Activated CD8-positive, alpha-beta memory T cell treated with anti-CD3 and anti-CD28 coated beads for 4 hours (primary cell): ENCODE measurements around the gene CRISP1.
"Not testable (repeated sequence)": the region's sequence is repeated elsewhere in the genome, so short reads cannot be mapped to it uniquely, and the experiment has no call there.

Experiments
- DNase-seq, 2 donors: peaks; one replicate each; pipeline ENCODE4 v3.0.0-alpha.2; 2020; ENCODE audit warnings: low read depth in 2 of 2

CRISP1 gene

DNA sequence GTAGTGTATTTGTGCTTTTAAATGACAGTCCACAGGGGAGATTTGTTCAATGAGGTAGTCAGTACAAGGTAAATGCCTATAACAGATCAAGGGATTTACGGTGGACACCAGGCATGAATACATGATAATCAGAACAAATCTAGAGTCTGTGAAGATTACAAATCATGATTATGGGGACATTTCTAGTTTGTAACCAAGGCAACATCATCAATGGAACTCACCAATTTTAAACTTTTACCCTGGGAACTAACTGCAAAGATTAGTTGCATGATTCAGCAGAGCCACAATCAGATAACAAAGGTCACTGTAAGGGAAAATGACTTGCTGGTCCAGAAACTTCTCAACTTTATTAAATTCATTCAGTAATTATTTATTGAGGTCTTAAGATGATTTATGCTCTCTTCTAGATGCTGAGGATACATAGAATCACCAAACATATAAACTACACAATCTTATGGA lies at the start of gene CRISP1:
Gene CRISP1 (minus strand): TSS at position 51 of the 459 bp plus-strand sequence. CDS start 9,135 bp downstream, outside the sequence.
- no peak for DNase-seq

DNA sequence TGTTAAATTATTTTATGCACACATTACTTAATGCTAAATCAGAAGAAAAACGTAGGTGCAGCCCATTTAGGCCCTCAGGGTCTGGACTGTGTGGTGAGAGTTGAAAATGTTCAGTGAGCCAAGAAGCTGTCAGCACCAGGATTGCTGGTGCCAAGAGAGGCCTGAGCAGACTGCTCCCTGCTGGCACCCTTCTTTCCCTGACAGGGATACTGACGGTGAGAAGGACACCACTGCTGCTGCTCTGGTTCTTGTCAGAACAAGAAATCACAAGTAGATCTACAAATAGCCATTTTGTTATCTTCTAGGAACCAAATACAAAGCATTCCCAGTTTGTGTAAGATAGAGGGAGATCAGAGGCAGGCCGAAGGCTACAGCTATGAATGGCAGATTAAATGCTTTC lies 48.7 kb upstream of the CRISP1 start:
- no peak for DNase-seq

DNA sequence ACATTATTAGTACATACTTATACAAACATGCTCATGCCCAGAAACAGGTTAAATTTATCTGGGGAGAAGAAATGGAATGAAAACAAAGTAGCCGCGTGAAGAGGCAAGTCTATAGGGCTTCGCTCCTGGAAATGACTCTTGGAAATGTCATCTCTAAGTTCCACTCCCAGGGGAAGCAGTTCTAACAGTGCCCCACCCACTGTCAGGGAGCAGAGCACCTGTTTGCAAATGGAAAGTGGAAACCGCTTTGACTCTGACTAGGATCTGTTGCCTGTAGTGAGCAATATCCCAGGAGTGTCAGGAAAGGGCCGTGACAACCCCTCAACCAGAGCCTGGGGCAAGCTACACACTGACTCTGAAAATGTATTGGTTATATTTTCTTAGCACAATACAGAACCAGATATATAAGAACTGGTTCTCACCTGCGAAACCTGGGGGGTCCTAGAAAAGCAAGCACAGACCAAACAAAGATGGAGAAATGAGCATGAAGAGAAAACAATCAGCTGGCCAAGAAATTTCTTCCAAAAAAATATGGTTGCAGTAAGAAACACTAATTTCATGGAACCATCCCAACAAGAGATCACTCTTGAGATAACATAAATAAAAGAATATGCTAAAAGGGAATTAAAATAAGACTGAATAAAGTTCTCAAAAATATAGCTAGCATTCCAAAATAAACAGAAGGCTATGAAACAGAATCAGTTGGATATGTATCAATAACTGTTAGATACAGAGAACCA lies 47.5 kb upstream of the CRISP1 start:
- DNase-seq: no peak

GRCh38 chr6:49912196-49912595 lies 45.9 kb upstream of the CRISP1 start:
- DNase-seq: no peak

- DNase-seq: no peak
Observed at GRCh38 chr6:49911252-49911651, 44.9 kb upstream of the CRISP1 start.

- DNase-seq: no peak
Observed at GRCh38 chr6:49909563-49909962, 43.2 kb upstream of the CRISP1 start.

DNA sequence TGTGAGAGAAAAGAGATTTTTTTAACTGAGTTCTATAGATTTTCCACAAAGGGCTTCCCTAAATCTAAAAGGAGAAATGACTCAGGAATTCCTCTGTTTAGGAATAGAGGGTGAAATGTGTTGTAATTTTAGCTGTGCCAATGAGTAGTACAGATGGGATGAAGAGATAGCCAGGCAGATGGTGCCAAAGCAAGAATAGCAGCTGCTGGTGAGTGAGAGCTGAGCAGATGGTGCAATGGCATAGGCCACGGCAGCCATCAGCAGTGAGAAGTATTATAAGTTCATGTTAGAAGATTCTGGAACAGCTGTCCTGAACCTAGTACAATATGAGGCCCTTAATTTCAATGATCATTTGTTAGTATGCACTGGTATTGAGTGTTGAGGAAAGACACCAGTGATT lies 40.2 kb upstream of the CRISP1 start:
- no peak for DNase-seq

DNA sequence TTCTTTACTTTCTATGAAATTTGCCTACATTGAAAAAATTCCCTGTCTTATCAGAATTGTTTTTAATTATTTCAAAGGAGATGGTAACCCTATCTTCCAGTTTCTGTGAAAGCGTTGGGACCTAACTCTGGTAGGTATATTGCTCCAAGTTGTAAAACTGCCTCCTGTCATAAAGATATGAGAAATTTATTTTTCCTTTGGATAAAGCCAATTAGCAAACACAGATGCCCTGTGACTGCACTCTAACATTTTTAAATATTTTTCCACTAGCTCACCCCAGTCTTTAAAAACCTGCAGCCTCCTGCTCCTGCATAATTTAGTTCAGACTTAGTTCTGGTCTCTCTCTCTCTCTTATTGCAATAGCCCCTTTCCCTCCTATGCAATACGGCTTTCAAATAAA lies 39.0 kb upstream of the CRISP1 start:
- no peak for DNase-seq

DNA sequence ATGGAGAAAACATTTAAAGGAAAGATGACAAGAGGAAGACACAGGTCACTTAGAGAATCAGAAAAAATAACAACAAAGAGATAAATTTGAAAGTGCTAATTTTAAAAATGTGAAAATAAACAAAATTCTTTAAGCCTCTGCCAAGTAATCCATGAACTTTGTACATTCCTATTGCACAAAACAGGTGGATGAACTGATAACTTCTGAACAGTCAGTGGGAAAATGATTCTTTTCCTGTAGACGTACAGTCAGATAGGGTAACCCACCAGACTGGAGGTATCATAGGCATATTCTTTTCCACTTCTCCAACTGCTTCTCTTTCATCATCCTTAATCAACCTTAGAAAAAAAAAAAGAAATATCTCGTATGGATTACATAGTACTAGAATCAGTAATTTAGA lies 36.5 kb upstream of the CRISP1 start:
- no peak for DNase-seq

DNA sequence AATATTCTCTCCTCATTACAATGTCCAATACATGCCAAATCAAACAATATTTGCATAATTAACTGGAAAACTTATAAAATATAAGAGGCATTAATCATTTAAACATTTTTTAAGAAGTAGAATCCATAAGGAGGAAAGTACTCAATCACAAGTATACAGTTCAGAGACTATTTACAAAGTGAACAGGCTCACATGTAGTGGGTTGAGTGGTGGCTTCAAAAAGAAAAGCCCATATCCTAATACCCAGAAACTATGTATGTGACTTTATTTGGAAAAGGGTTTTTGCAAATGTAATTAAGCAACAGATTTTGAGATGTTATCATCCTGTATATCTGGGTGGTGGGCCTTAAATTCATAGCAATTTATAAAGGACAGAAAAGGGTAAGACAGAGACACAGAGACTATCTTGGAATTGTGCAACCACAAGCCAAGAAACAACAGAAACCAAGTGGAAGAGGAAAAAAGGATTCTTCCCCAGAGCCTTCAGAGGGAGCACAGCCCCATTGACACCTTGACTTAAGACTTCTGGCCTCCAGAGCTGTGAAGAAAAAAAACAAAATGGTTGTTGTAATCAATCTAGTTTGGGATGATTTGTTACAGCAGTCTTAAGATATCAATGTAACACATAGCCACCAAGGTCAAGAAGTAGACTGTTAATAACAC lies 32.7 kb upstream of the CRISP1 start:
- DNase-seq: no peak

DNA sequence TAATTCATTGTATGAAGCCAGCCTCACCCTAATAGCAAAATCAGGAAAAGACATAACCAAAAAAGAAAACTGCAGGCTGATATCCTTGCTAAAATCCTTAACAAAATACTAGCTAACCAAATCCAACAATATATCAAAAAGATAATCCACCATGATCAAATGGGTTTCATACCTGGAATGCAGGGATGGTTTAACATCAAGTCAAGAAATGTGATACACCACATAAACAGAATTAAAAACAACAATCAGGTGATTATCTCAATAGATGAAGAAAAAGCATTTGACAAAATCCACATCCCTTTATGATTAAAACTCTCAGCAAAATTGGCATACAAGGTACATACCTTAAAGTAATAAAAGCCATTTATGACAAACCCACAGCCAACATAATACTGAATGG lies 29.2 kb upstream of the CRISP1 start:
- DNase-seq: not testable (repeated sequence)

GRCh38 chr6:49892280-49892679 lies 25.9 kb upstream of the CRISP1 start:
- no peak for DNase-seq

- no peak for DNase-seq
Observed at GRCh38 chr6:49890988-49891387, 24.7 kb upstream of the CRISP1 start.

DNA sequence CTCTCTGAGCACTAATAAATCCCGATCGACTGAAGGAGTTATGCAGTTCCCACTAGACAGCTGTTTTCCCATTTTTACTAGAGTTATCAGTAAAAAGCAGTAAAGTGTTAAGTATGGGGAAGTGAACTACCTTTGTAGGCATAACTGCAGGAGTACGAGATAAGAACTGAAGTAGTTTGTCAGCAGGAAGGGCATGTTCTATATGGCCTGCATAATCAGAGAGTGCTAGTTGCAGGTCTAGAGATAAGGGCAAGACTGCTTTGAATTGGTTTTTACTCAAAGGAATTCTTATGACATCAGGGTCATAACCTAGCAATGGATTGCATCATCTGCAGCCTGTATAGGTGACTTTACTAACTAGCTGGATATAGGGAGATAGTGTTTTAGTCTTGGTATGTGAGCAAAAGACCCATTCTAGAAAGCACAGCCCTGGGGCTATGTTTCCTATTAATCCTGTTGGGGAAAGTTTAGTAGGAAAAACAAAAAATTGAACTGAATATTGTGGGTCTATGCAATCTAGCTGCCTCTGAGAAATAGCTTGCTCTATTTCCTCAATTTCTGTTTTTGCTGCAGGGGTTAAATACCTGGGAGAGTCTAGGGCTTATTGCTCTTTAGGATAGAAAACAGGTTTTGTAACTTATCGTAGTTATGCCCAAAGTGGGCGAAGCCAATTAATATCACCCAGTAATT lies 22.6 kb upstream of the CRISP1 start:
- no peak for DNase-seq

GRCh38 chr6:49868951-49869529 lies 2.7 kb upstream of the CRISP1 start:
- DNase-seq: no peak

- DNase-seq: no peak
Observed at GRCh38 chr6:49856282-49856681, 10.1 kb downstream of the CRISP1 start.

DNA sequence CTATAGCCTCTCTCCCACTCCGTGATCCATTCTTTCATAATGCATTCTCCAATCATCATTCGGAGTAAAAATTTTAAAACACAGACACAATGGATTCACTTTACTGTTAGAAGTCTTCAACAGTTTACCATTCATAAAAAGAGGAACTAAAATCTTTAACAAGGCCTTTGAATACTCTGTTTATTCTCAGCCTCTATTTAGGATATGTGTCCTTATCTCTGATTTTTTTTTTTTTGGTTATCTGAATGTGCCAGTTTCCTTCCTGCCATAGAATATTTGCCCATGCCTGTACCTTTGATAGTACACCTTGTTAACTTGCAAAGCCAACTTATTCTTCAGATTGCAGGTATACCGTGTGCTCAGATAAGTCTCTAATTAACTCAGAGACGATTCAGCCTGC lies 11.1 kb downstream of the CRISP1 start:
- no peak for DNase-seq

DNA sequence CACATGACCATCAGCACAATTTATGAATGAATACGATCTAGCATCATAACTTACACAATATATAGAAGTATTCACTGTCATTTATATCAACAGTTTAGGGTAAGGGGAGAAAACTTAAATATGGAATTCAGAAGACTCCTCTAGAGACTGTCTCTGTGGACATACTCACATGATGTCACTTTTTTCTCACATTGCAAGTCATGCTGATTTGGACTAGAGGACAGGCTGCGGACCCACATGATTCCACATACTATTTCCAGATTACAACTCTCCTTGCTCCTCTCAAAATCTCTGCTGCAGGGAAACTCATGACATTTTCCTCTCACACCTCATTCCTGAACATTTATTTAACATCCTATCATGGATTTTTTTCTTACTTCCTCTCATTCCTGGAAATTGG lies 13.4 kb downstream of the CRISP1 start:
- no peak for DNase-seq

DNA sequence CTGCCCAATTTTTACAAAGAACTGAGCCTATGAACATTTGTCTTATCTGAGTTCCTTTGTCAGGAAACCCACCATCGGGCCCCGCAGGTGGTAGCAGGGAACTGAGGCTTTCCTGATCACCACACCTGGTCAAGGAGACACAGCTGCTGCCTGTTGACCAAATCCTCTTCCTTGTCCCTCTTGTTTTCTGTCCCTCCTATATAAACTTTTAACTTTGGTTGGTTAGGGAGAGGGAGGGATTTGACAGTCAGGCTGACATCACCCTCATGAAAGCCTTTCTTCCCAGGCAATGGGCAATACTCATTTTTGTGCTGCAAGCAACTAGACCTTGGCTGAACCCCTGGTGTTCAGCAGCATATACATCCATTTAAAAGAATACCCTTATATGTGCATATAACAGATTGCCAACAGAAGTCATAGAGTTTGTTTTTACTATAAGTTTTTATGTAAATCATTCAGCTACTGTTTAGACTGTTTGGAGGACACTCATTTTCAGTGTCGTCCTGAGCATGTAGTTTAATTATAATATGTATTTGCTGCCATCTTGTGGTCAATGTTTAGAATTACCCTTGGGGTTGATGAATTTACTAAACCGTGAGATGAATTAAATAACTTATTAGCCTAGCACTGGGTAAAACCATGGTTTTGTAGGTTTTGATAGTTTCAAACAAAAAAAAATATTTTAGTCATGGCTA lies 17.0 kb downstream of the CRISP1 start:
- DNase-seq: no peak

- DNase-seq: no peak
Observed at GRCh38 chr6:49847673-49848072, 18.7 kb downstream of the CRISP1 start.

GRCh38 chr6:49847014-49847413 lies 19.3 kb downstream of the CRISP1 start:
- no peak for DNase-seq

DNA sequence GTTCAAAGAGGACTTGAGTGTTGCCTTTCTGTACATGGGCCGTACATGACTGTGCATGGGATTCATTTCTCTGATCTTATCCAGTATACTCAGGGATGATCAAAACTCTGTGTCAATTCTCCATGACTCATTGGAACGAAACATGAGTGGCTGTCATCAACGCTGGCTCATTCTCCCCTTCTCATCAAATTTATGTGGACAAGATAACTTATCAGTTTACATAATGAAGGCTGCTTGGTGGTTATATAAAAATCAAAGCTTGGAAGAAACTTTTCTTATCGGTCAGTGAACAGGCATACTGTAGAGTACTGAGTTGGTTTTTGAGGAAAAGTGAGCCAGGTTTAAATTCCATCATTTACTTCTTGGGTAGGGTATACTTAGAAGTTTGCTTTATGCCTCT lies 24.9 kb downstream of the CRISP1 start:
- no peak for DNase-seq
